D341Med (cell line): ENCODE data around the gene STYXL1.
A peak's percentile ranks its signal among the peaks of the same experiment; 100 is the strongest.
"Not testable (repeated sequence)": the region's sequence is repeated elsewhere in the genome, so short reads cannot be mapped to it uniquely, and the experiment has no call there.

Experiments used
- DNase-seq: peaks from one replicate; pipeline ENCODE4 v3.0.0; 2012; ENCODE audit warnings: low spot score

STYXL1 gene

GRCh38 chr7:76029682-76030081 lies 18.1 kb downstream of the STYXL1 start:
- not testable (repeated sequence) for DNase-seq

GRCh38 chr7:76023002-76023401 lies 24.8 kb downstream of the STYXL1 start:
- DNase-seq: no peak

- no peak for DNase-seq
Measured at GRCh38 chr7:76022026-76022780, 25.6 kb downstream of the STYXL1 start.

- peak; percentile 85 for DNase-seq
Measured at GRCh38 chr7:76020031-76020714, 27.6 kb downstream of the STYXL1 start.

- not testable (repeated sequence) for DNase-seq
Measured at GRCh38 chr7:76018520-76018919, 29.3 kb downstream of the STYXL1 start.

GRCh38 chr7:76016191-76016947 lies 31.4 kb downstream of the STYXL1 start:
- no peak for DNase-seq

GRCh38 chr7:76011442-76011861 lies 36.3 kb downstream of the STYXL1 start:
- peak; percentile 83 for DNase-seq

- peak; percentile 14 for DNase-seq
Measured at GRCh38 chr7:76009672-76010600, 37.9 kb downstream of the STYXL1 start.

- DNase-seq: peak; percentile 10
Measured at GRCh38 chr7:76008156-76008687, 39.6 kb downstream of the STYXL1 start.

GRCh38 chr7:76005004-76005403 lies 42.8 kb downstream of the STYXL1 start:
- not testable (repeated sequence) for DNase-seq

- peak; percentile 3 for DNase-seq
Measured at GRCh38 chr7:76003351-76003750, 44.4 kb downstream of the STYXL1 start.

- peak; percentile 12 for DNase-seq
Measured at GRCh38 chr7:76002822-76003221, 45.0 kb downstream of the STYXL1 start.

- DNase-seq: peak; percentile 4
Measured at GRCh38 chr7:76002139-76002538, 45.7 kb downstream of the STYXL1 start.

GRCh38 chr7:76000566-76000965 lies 47.2 kb downstream of the STYXL1 start:
- peak; percentile 18 for DNase-seq

GRCh38 chr7:75998038-75998437 lies 49.8 kb downstream of the STYXL1 start:
- DNase-seq: no peak

GRCh38 chr7:75996476-75996875 lies 51.3 kb downstream of the STYXL1 start:
- DNase-seq: peak; percentile 9

GRCh38 chr7:75995996-75996395 lies 51.8 kb downstream of the STYXL1 start:
- peak; percentile 9 for DNase-seq

- DNase-seq: no peak
Measured at GRCh38 chr7:75995052-75995471, 52.7 kb downstream of the STYXL1 start.

GRCh38 chr7:75994388-75995051 lies 53.3 kb downstream of the STYXL1 start, which contains the start of gene TMEM120A:
TMEM120A (minus strand) TSS chr7:75994595; CDS start chr7:75994570, 25 bp downstream.
- peak; percentile 100 for DNase-seq

GRCh38 chr7:75993689-75994387 lies 54.0 kb downstream of the STYXL1 start:
- DNase-seq: peak; percentile 63
